IMR-90 (cell line): ENCODE results near the gene FAM209B. TPM values are rescaled to one million over a fixed set of nuclear protein-coding genes. Genes with fewer than 3 reads are reported as not detected.

ENCODE experiments used
- polyA plus RNA-seq, 3 experiments: library from polyadenylated mRNA; depleted of rRNA; stranded (reverse); fragments of >200 nt; gene quantifications; 2 replicates each; pipeline ENCODE4 v1.2.3, GENCODE V29; 2012; ENCODE audit warnings: low replicate concordance in 1 of 3
- total RNA-seq: library from RNA; depleted of rRNA; stranded (reverse); fragments of >200 nt; gene quantifications from 2 replicates; pipeline ENCODE4 v1.2.3, GENCODE V29; 2012; rRNA removed

FAM209B gene
- total and polyA plus RNA-seq, 2 of the 4 experiments (the other 2 are of a cell fraction): 0.24 TPM; not detected in 1

Other genes starting within 250 kb of the FAM209B start
- 45.0 and 48.9 TPM in 2 replicates for gene FAM210B, start 174.3 kb upstream of the FAM209B start, total RNA-seq
- 25.6 and 29.5 TPM in 2 replicates for gene FAM210B, start 174.3 kb upstream of the FAM209B start, polyA plus RNA-seq (2012; rRNA removed)
- 83.3 and 88.0 TPM in 2 replicates for gene AURKA, start 141.0 kb upstream of the FAM209B start, total RNA-seq
- gene AURKA, start 141.0 kb upstream of the FAM209B start, polyA plus RNA-seq (2012; rRNA removed): 63.7 and 68.0 TPM in 2 replicates
- gene CSTF1, start 140.6 kb upstream of the FAM209B start, total RNA-seq: 86.4 and 105 TPM in 2 replicates
- gene CSTF1, start 140.6 kb upstream of the FAM209B start, polyA plus RNA-seq (2012; rRNA removed): 48.8 and 49.5 TPM in 2 replicates
- gene CASS4, start 121.0 kb upstream of the FAM209B start, total RNA-seq: 25.8 and 26.1 TPM in 2 replicates
- gene CASS4, start 121.0 kb upstream of the FAM209B start, polyA plus RNA-seq (2012; rRNA removed): 26.5 and 29.6 TPM in 2 replicates
- 109 and 118 TPM in 2 replicates for gene RTF2, start 64.6 kb upstream of the FAM209B start, total RNA-seq
- 98.4 and 102 TPM in 2 replicates for gene RTF2, start 64.6 kb upstream of the FAM209B start, polyA plus RNA-seq (2012; rRNA removed)
- gene FAM209A, start 8.5 kb upstream of the FAM209B start, total RNA-seq: 0.18 TPM in 1 of 2 replicates, not detected in the other
- gene FAM209A, start 8.5 kb upstream of the FAM209B start, polyA plus RNA-seq (2012; rRNA removed): 0.20 and 0.22 TPM in 2 replicates
- under 0.01 TPM in 2 replicates for gene TFAP2C, start 96.1 kb downstream of the FAM209B start, total RNA-seq
- gene TFAP2C, start 96.1 kb downstream of the FAM209B start, polyA plus RNA-seq (2012; rRNA removed): 0.05 TPM in 1 of 2 replicates, not detected in the other